IPS DF 4.7 (cell line): ENCODE data around the gene SMARCC2.
"Not testable (repeated sequence)": the region's sequence is repeated elsewhere in the genome, so short reads cannot be mapped to it uniquely, and the experiment has no call there.

ENCODE experiments used
- DNase-seq: peaks from one replicate; pipeline ENCODE4 v3.0.0-alpha.2; 2013; ENCODE audit warnings: low spot score; ENCODE audit errors: extremely low read depth

SMARCC2 gene

GRCh38 chr12:56212361-56212760, 23.1 kb upstream of the SMARCC2 start:
- DNase-seq: no peak

- no peak for DNase-seq
These were observed 18.7 kb upstream of the SMARCC2 start for GRCh38 chr12:56208006-56208405.

GRCh38 chr12:56206452-56207166, 17.3 kb upstream of the SMARCC2 start:
- no peak for DNase-seq

- DNase-seq: no peak
These were observed 16.2 kb upstream of the SMARCC2 start for GRCh38 chr12:56205445-56205844.

- DNase-seq: no peak
These were observed 15.0 kb upstream of the SMARCC2 start for GRCh38 chr12:56204275-56204674.

GRCh38 chr12:56202838-56203237, 13.6 kb upstream of the SMARCC2 start:
- DNase-seq: no peak

GRCh38 chr12:56202366-56202765, 13.1 kb upstream of the SMARCC2 start:
- DNase-seq: no peak

GRCh38 chr12:56198836-56199235, 9.6 kb upstream of the SMARCC2 start:
- DNase-seq: no peak

- no peak for DNase-seq
These were observed 8.8 kb upstream of the SMARCC2 start for GRCh38 chr12:56197921-56198635.

GRCh38 chr12:56196818-56197550, 7.7 kb upstream of the SMARCC2 start:
- DNase-seq: not testable (repeated sequence)

- no peak for DNase-seq
These were observed 3.8 kb upstream of the SMARCC2 start for GRCh38 chr12:56193025-56193578.

GRCh38 chr12:56192582-56192981, 3.3 kb upstream of the SMARCC2 start:
- no peak for DNase-seq

GRCh38 chr12:56190695-56191155, 1.4 kb upstream of the SMARCC2 start:
- DNase-seq: no peak

- peak; percentile 85 for DNase-seq
These were observed 823 bp upstream of the SMARCC2 start for GRCh38 chr12:56189918-56190694.

- no peak for DNase-seq
These were observed 545 bp downstream of the SMARCC2 start for GRCh38 chr12:56188778-56189098.

- DNase-seq: no peak
These were observed 1.0 kb downstream of the SMARCC2 start for GRCh38 chr12:56188131-56188777.

GRCh38 chr12:56186957-56187356, 2.3 kb downstream of the SMARCC2 start:
- no peak for DNase-seq

GRCh38 chr12:56178347-56178746, 10.9 kb downstream of the SMARCC2 start:
- DNase-seq: no peak

GRCh38 chr12:56172839-56173238, 16.4 kb downstream of the SMARCC2 start:
- DNase-seq: no peak

- DNase-seq: no peak
These were observed 20.0 kb downstream of the SMARCC2 start for GRCh38 chr12:56169229-56169759.
